Islet of Langerhans (tissue), 1 donor: ENCODE measurements around the gene ZBED6.

Source experiments
- FAIRE-seq: peaks from one replicate; lab custom pipeline; 2011; peaks lifted over from hg19 to GRCh38; lab: Jason Lieb, UNC

The ZBED6 gene

DNA sequence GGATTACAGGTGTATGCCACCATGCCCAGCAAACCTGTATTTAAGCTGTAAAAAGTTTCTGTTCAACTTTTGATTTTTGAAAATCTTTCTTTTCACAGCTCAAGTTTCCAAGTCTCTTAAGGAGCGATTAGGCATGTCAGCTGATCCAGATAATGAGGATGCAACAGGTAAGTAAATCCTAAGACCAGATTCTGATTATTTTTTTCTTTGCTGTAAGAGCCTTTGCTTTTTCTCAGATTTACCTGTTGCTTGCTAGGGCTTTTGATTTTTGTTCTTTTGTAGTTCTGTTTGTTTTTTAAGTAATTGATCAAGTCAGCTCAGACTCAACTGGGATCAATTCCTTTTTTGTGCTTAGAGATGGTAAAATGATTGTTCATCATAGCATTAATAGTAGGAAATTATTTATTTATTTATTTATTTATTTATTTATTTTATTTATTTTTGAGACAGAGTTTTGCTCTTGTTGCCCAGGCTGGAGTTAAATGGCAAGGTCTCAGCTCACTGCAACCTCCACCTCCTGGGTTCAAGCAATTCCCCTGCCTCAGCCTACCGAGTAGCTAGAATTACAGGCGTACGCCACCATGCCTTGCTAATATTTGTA is 44.9 kb downstream of the ZBED6 start:
- FAIRE-seq, result no peak

DNA sequence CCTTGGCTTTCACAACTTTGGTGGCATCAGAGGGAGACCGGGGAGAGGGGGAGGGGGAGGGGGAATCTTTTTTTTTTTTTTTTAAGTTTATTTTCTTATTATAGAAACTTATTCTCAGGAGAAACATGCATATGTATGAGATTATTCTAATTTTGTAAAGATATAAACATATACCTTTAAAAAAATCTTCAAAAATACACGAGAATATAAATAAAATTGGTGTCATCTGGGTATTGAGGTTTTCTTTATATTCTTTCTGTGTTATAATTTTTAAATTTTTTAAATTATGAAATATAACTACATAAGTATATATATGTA is 47.1 kb downstream of the ZBED6 start:
- no peak for FAIRE-seq

DNA sequence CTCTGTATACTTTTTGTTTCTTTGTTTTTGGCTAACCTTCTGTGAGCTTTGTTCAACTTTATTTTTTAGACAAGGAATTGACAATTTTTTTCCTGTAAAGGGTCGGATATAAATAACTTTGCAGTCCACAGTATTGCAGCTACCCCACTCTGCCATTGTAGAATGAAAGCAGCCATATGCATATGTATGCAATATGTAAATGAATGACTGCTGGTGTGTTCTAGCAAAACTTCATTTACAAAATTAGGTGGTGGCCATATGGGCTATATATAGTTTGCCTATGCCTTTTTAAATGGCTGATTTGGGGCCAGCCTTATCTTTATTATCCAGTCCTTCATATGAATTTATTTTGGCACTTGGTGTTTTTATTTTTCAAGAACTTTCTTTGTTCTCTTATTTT is 48.0 kb downstream of the ZBED6 start:
- FAIRE-seq, result no peak
